HG03135 (cell line): ENCODE data around the gene UGGT1.

Experiments
- ATAC-seq: cut with Tn5 transposase; IDR thresholded peaks from one replicate; pipeline ENCODE4 v1.9.1; 2021; ENCODE audit warnings: mild to moderate bottlenecking, moderate library complexity; ENCODE audit not compliant: unreplicated experiment

UGGT1 gene

GRCh38 chr2:128214251-128214650 lies 123.3 kb downstream of the UGGT1 start:
- no peak for ATAC-seq

GRCh38 chr2:128214866-128215460 lies 124.0 kb downstream of the UGGT1 start:
- ATAC-seq: no peak

GRCh38 chr2:128215897-128216642 lies 125.1 kb downstream of the UGGT1 start:
- no peak for ATAC-seq

GRCh38 chr2:128217671-128218070 lies 126.7 kb downstream of the UGGT1 start:
- no peak for ATAC-seq

GRCh38 chr2:128219891-128220290 lies 128.9 kb downstream of the UGGT1 start:
- ATAC-seq: no peak

- no peak for ATAC-seq
Observed at GRCh38 chr2:128227862-128228261, 136.9 kb downstream of the UGGT1 start.

GRCh38 chr2:128228894-128229293 lies 137.9 kb downstream of the UGGT1 start:
- ATAC-seq: no peak

- ATAC-seq: peak; percentile 99
Observed at GRCh38 chr2:128232965-128233789, 142.2 kb downstream of the UGGT1 start.

- ATAC-seq: no peak
Observed at GRCh38 chr2:128233790-128234395, 142.9 kb downstream of the UGGT1 start.

- ATAC-seq: no peak
Observed at GRCh38 chr2:128234613-128235012, 143.6 kb downstream of the UGGT1 start.

- no peak for ATAC-seq
Observed at GRCh38 chr2:128235581-128235980, 144.6 kb downstream of the UGGT1 start.

GRCh38 chr2:128236491-128237035 lies 145.6 kb downstream of the UGGT1 start:
- no peak for ATAC-seq

- ATAC-seq: no peak
Observed at GRCh38 chr2:128237081-128237534, 146.1 kb downstream of the UGGT1 start.

- no peak for ATAC-seq
Observed at GRCh38 chr2:128237911-128238697, 147.1 kb downstream of the UGGT1 start.

GRCh38 chr2:128241896-128242295 lies 150.9 kb downstream of the UGGT1 start:
- no peak for ATAC-seq
